SK-N-SH treated with all-trans-retinoic acid at 6 μM for 48 hours (cell line): ENCODE results near the gene SERPINB12.
A peak's percentile ranks its signal among the peaks of the same experiment; 100 is the strongest.

Experiments used
- ATAC-seq: fragments of 200-7000 bp; cut with Tn5 transposase; 3 replicates; pipeline ENCODE4 v1.9.1; 2020; ENCODE audit warnings: mild to moderate bottlenecking, moderate library complexity
- ARNTL ChIP-seq: fragments of 450-650 bp; formaldehyde crosslinking; IDR thresholded peaks from 2 replicates; pipeline ENCODE4 v1.5.0; 2020; ENCODE audit warnings: low read depth, mild to moderate bottlenecking, moderate library complexity, borderline replicate concordance
- CSDC2 ChIP-seq: fragments of 250-450 bp; sonication (Bioruptor Pico); IDR thresholded peaks from 2 replicates; pipeline ENCODE4 v1.5.0; 2020; ENCODE audit warnings: mild to moderate bottlenecking, moderate library complexity
- CSRNP3 ChIP-seq: fragments of 250-450 bp; sonication (Bioruptor Pico); IDR thresholded peaks from 2 replicates; pipeline ENCODE4 v1.5.1; 2021; ENCODE audit warnings: mild to moderate bottlenecking, moderate library complexity
- ESRRG ChIP-seq: fragments of 250-450 bp; sonication (Bioruptor Pico); IDR thresholded peaks from 2 replicates; pipeline ENCODE4 v1.6.1; 2021; ENCODE audit warnings: mild to moderate bottlenecking
- GLIS3 ChIP-seq: fragments of 250-450 bp; sonication (Bioruptor Pico); IDR thresholded peaks from 2 replicates; pipeline ENCODE4 v1.5.0; 2020; ENCODE audit warnings: mild to moderate bottlenecking, moderate library complexity
- ISL1 ChIP-seq: fragments of 250-450 bp; sonication (Bioruptor Pico); IDR thresholded peaks from 2 replicates; pipeline ENCODE4 v2.1.2; 2022; ENCODE audit warnings: mild to moderate bottlenecking, moderate library complexity
- OSR1 ChIP-seq: fragments of 250-450 bp; sonication (Bioruptor Pico); IDR thresholded peaks from 2 replicates; pipeline ENCODE4 v1.8.0; 2022; ENCODE audit warnings: moderate library complexity, mild to moderate bottlenecking, inconsistent platforms
- POU6F1 ChIP-seq: fragments of 250-450 bp; sonication (Bioruptor Pico); IDR thresholded peaks from 2 replicates; pipeline ENCODE4 v1.8.0; 2021; ENCODE audit warnings: low read depth, mild to moderate bottlenecking, moderate library complexity, borderline replicate concordance
- RARB ChIP-seq: fragments of 250-450 bp; sonication (Bioruptor Pico); IDR thresholded peaks from 2 replicates; pipeline ENCODE4 v1.8.0; 2021; ENCODE audit warnings: mild to moderate bottlenecking, moderate library complexity
- SNAI2 ChIP-seq: fragments of 250-450 bp; sonication (Bioruptor Pico); IDR thresholded peaks from 2 replicates; pipeline ENCODE4 v1.5.0; 2020; ENCODE audit warnings: mild to moderate bottlenecking, moderate library complexity
- TSHZ2 ChIP-seq: fragments of 250-450 bp; sonication (Bioruptor Pico); IDR thresholded peaks from 2 replicates; pipeline ENCODE4 v1.5.0; 2020; ENCODE audit warnings: mild to moderate bottlenecking, moderate library complexity
- ZC3H10 ChIP-seq: fragments of 250-450 bp; sonication (Bioruptor Pico); IDR thresholded peaks from 2 replicates; pipeline ENCODE4 v1.5.1; 2021; ENCODE audit warnings: mild to moderate bottlenecking, moderate library complexity
- ZFP3 ChIP-seq: fragments of 250-450 bp; sonication (Bioruptor Pico); IDR thresholded peaks from 2 replicates; pipeline ENCODE4 v1.5.0; 2020; ENCODE audit warnings: mild to moderate bottlenecking, moderate library complexity
- ZFP30 ChIP-seq: fragments of 450-650 bp; formaldehyde crosslinking; IDR thresholded peaks from 2 replicates; pipeline ENCODE4 v1.5.0; 2022; ENCODE audit warnings: mild to moderate bottlenecking, moderate library complexity
- ZNF565 ChIP-seq: fragments of 450-650 bp; formaldehyde crosslinking; conservative IDR thresholded peaks from 2 replicates; pipeline ENCODE4 v1.5.0; 2020; ENCODE audit warnings: low read depth, mild to moderate bottlenecking, moderate library complexity
- ZNF8 ChIP-seq: fragments of 450-650 bp; formaldehyde crosslinking; IDR thresholded peaks from 2 replicates; pipeline ENCODE4 v1.5.0; 2020; ENCODE audit warnings: mild to moderate bottlenecking, moderate library complexity
- TF ChIP-seq, protein P1 (sequence below): fragments of 250-450 bp; sonication (Bioruptor Pico); IDR thresholded peaks from 2 replicates; pipeline ENCODE4 v1.5.1; 2020; ENCODE audit warnings: low read depth, mild to moderate bottlenecking, moderate library complexity
- TF ChIP-seq, protein P2 (sequence below): fragments of 250-450 bp; sonication (Bioruptor Pico); IDR thresholded peaks from 2 replicates; pipeline ENCODE4 v1.8.0; 2020; ENCODE audit warnings: mild to moderate bottlenecking, moderate library complexity, borderline replicate concordance

The SERPINB12 gene

DNA sequence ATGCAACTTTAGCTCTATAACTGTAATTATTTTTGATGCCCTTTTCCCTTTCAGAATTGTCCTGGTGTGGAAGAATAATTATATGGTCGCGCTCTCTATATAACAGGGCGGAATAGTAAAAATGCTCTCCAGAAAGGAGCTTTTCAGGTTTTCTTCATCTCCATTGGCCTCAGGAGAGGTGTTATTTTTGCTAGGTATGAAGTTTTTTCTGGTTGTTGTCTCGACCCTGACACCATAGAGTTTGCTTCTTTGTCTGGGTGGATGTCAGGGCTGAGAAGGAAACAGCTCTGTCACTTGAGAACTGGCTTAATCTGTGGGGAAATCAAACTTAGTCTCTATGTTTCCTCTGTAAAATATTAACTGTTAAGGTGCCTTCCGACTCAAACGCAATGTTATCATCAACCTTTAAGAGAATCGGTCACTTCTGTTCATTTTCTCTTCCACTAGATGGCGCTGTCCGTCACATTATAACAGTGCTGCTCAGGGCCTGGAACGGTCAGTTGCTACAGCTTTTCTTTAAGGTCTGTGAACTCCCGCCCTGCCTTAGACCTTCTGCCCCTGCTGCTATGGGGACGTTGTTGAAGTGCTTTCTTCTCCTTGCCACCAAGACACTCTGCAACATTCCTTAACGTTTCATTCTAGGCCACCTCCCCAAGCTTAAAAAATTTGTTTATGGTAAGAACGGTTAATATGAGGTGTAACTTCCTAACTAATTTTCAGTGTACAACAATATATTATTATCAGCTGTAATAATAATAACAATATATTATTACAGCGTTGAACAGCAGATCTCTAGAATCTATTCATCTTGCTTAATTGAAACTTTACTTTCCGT lies 23.8 kb upstream of the SERPINB12 start:
- ATAC-seq: peak; percentile 98
- no peak for TF ChIP-seq ESRRG

DNA sequence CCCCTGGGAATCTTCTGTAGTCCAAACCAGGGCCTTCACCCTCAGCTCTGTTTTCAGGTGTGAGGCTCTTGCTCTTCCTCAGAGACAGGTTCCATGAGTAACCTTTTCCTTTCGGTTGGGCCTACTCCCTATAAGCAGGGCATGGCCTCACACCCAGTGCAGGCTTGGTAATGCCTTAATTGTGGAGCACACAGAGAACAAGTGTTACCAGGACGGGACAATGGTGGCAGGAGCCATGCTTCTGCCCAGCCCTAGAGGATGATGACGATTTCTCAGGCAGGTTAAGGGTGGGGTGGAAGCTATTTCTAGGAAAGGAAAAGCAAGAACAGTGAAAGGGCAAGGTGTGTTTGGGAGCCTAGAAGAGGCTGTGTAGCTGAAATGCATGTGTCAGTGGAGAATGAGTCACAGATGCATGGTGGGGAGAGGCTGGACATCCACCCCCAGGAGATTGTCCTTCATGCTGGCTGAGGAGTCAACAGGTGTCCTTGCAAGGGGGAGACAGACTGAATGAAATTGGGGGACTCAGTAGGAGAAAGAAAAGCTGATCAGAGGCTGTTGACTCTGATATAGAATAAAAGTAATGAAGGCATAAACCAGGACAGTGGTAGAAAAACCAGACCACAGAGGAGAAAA lies 22.0 kb upstream of the SERPINB12 start:
- no peak for TF ChIP-seq ARNTL (CRISPR knock-in tag)
- TF ChIP-seq POU6F1 (CRISPR knock-in tag): no peak
- TF ChIP-seq ISL1 (CRISPR knock-in tag): no peak
- no peak for TF ChIP-seq TSHZ2 (CRISPR knock-in tag)
- TF ChIP-seq, protein P1, sequence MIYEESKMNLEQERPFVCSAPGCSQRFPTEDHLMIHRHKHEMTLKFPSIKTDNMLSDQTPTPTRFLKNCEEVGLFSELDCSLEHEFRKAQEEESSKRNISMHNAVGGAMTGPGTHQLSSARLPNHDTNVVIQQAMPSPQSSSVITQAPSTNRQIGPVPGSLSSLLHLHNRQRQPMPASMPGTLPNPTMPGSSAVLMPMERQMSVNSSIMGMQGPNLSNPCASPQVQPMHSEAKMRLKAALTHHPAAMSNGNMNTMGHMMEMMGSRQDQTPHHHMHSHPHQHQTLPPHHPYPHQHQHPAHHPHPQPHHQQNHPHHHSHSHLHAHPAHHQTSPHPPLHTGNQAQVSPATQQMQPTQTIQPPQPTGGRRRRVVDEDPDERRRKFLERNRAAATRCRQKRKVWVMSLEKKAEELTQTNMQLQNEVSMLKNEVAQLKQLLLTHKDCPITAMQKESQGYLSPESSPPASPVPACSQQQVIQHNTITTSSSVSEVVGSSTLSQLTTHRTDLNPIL: no peak
- no peak for TF ChIP-seq ZFP3
- TF ChIP-seq ZC3H10: no peak
- TF ChIP-seq GLIS3 (CRISPR knock-in tag): no peak
- no peak for TF ChIP-seq ZFP30 (CRISPR knock-in tag)
- no peak for TF ChIP-seq ESRRG
- no peak for TF ChIP-seq CSRNP3
- TF ChIP-seq OSR1 (CRISPR knock-in tag): no peak
- no peak for TF ChIP-seq SNAI2 (CRISPR knock-in tag)
- TF ChIP-seq RARB: no peak
- no peak for TF ChIP-seq ZNF8 (CRISPR knock-in tag)
- TF ChIP-seq ZNF565 (CRISPR knock-in tag): no peak
- TF ChIP-seq, protein P2, sequence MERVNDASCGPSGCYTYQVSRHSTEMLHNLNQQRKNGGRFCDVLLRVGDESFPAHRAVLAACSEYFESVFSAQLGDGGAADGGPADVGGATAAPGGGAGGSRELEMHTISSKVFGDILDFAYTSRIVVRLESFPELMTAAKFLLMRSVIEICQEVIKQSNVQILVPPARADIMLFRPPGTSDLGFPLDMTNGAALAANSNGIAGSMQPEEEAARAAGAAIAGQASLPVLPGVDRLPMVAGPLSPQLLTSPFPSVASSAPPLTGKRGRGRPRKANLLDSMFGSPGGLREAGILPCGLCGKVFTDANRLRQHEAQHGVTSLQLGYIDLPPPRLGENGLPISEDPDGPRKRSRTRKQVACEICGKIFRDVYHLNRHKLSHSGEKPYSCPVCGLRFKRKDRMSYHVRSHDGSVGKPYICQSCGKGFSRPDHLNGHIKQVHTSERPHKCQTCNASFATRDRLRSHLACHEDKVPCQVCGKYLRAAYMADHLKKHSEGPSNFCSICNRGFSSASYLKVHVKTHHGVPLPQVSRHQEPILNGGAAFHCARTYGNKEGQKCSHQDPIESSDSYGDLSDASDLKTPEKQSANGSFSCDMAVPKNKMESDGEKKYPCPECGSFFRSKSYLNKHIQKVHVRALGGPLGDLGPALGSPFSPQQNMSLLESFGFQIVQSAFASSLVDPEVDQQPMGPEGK (CRISPR knock-in tag): no peak
- no peak for TF ChIP-seq CSDC2 (CRISPR knock-in tag)
- ATAC-seq: no peak

GRCh38 chr18:63523660-63524059 lies 18.5 kb upstream of the SERPINB12 start:
- TF ChIP-seq POU6F1 (CRISPR knock-in tag): no peak
- TF ChIP-seq ZFP3: no peak
- no peak for TF ChIP-seq ISL1 (CRISPR knock-in tag)
- no peak for TF ChIP-seq SNAI2 (CRISPR knock-in tag)
- no peak for TF ChIP-seq ESRRG
- no peak for ATAC-seq
